HG02798 (cell line): Measurements from ENCODE around the gene ARHGAP26.

ENCODE experiments used
- ATAC-seq: cut with Tn5 transposase; IDR thresholded peaks from one replicate; pipeline ENCODE4 v1.9.1; 2021; ENCODE audit warnings: mild to moderate bottlenecking; ENCODE audit not compliant: unreplicated experiment, poor library complexity

Gene ARHGAP26

GRCh38 chr5:143217804-143218160, 447.6 kb downstream of the ARHGAP26 start:
- ATAC-seq, result peak; percentile 24

GRCh38 chr5:143218517-143219170, 448.5 kb downstream of the ARHGAP26 start:
- no peak for ATAC-seq

DNA sequence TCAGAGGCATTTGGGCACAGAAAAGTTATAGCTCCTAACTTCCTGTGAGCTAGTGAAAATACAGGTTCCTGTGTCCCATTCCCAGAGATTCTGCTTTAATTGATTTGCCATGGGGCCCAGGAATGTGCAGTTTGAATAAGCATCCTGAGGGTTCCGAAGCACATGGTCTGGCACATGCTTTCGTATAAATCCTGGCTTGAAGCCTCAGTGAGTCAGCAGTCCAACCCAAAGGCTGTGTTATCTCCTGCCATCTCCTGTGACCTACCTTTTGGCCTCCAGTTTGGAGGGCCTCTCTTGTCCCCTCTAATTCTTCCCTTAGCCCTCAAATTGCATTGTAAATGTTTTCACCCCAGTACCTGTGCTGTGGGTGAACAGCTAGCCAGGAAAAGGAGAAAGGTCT, 449.5 kb downstream of the ARHGAP26 start:
- ATAC-seq, result no peak

DNA sequence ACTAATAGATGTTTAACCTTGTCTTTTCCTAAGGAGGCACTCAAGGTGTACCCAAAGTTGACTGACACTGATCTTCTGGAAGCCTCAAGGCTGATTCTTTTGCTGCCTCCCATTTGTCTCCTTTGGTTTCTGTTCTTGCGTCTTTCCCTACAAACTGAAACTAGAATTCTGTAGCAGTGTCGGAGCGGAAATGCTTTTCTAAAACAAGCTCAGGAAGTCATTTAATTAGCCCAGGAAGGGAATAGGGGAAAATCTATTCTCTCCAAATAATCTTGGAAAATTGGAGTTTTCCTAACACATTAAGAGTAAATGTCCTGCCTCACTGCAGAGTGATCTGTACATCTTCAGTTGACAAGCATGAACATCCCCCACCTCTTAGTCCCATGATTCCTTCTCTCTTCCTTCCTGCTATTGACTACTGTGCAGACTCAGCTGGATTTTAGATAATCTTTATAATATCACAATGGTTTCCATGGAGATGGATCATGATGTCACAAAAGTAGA, 450.6 kb downstream of the ARHGAP26 start:
- ATAC-seq, result no peak

GRCh38 chr5:143222287-143223231, 452.4 kb downstream of the ARHGAP26 start:
- peak; percentile 73 for ATAC-seq

DNA sequence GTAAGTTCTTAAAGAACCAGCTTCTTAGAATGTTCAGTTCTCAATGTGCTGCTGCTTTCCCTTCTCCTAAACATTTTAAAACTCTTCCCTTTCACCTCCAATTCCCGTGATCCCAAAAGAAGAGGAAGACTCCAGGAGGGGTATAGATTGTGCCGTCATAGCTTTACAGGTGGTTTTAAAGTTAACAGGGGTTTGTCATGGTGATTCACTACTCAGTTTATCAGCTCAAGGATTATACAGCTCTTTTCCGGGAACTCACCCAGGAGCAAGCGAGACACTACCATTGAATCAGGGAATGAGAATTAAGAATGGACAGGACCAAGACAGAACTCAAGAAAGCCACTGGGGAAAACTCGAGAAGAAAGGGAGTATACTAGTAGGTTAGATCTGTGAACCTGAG, 454.5 kb downstream of the ARHGAP26 start:
- no peak for ATAC-seq

- no peak for ATAC-seq
Observed at GRCh38 chr5:143225511-143225910, 455.3 kb downstream of the ARHGAP26 start.

DNA sequence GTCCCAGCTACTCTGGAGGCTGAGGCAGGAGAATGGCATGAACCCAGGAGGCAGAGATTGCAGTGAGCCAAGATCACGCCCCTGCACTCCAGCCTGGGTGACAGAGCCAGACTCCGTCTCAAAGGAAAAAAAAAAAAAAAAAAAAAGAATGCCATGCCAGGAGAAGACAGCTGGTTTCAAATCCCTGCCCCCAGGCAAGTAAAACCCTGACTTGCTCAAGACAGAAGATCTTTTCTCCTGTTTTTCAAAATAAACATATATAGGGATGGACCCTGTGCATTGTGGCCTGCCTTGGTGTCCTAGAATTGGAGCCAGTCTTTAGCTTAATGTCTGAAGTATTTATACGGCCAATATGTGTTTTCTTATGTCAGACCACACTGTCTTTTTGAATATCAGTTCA, 456.2 kb downstream of the ARHGAP26 start:
- no peak for ATAC-seq

GRCh38 chr5:143226872-143227271, 456.7 kb downstream of the ARHGAP26 start:
- no peak for ATAC-seq

- no peak for ATAC-seq
Observed at GRCh38 chr5:143227301-143227700, 457.1 kb downstream of the ARHGAP26 start.

DNA sequence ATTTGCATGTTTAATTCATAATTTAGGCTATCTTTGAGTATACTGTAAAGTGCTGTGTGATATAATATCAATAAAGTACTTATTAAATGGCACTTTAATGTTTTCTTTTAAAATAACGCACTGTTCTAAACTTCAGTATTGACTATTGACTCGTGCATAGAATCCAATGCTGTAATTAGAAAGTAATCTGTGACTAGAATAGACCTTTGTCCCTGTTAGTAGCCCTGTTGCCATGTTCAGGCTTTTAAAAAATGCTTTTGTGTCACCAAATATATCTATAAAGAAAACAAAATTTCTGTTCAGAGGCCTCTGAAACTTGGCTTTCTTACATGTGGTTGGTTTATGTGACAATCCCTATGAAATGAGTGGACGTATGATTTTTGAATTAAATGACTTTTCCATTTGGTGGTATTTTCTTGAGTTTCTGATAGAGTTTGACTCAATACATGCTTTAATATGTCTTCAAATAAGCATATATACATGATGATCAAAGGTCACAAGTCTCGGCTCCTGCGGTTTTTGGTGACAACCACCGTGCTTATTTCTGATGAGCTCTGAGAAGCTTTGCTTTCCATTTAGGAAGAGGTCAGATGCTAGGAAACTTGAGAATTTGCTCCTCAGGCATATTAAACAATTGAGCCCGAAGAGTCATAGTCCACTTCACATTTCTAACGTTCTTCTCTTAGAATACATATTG, 458.6 kb downstream of the ARHGAP26 start:
- ATAC-seq, result no peak

- peak; percentile 47 for ATAC-seq
Observed at GRCh38 chr5:143229426-143229895, 459.3 kb downstream of the ARHGAP26 start.

- peak; percentile 86 for ATAC-seq
Observed at GRCh38 chr5:143229896-143230675, 459.9 kb downstream of the ARHGAP26 start.

DNA sequence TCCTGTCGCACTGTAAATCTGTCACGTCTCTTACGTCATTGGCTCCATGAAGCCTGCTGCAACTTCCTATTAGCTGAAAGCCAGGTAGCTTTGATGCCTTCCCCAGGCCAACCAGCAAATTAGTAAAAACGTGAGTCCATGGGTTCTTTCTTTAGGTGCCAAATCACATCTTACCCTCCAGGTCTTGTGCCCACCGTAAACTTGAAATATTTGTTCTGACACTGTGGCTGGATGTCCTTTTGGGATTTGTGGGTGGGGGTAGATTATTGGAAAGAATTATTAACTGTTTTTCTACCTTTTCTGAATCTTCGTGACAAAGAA, 460.5 kb downstream of the ARHGAP26 start:
- ATAC-seq, result no peak

DNA sequence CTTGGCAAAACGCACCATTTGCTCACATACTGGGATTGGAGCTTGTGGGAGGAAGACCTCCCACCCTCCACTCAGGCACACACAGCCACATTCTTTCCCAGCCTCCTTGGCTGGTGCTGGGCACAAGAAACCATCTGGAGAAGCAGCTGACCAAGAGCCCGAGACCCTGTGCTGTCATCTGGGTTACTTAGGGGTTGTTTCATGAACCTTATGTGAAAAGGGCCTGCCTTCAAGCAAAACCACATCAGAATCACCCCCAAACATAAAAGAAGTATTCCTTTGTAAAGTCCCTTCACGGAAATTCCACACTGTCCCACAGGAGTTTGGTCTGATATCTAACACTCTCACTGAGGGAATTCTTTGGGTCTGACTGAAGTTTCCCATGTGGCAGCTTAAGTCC, 461.2 kb downstream of the ARHGAP26 start:
- ATAC-seq, result no peak

DNA sequence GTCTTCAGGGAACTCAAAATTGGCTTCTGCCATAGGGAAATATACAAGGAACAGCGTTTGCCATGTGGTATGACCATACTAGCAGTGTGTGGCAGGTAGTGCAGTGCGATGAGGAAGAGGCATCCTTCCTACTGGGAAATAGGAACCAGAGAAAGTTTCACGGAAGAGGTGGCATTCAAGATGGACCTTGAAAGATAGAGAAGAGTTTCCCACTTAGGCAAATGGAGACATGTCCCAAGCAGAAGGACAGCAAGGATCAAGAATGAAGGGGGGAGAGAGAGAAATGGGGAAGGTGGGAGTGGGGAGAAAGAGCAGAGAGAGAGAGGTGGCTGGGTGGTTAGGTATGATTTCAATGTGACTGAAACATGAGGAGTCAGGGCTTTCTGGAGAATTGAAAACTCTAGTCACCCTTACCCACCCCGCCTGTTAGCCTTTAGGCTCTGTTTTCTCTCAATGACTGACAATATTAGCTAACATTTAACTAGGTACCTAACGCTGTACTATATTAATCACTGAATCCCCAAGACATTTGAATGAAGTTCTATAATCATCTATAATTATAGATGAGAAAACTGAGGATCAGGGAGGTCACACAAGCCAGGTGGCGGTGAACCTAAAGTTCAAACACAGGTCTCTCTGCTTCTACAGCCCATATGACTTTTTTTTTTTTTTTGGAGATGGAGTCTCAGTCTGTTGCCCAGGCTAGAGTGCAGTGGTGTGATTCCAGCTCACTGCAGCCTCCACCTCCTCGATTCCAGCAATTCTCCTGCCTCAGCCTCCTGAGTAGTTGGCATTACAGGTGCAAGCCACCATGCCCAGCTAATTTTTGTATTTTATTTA, 462.0 kb downstream of the ARHGAP26 start:
- no peak for ATAC-seq

DNA sequence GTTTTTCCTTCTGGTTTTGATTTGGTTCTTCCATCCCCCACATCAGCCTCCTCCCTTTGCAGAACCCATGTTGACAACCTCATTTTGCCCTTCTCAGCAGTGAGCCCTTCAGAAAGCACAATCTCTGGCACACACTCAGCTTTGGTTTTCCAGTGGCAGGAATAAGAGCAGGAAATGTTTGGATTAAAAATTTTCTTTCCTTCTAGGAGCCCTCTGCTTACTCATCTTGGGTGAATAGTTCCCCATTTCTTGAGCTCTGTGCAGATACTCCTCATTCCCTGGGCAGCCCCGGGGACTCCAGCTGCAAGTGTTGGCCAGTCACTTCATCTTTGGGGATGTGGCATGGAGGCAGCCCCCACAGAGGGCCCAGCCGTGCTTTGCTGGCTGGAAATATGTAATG, 462.9 kb downstream of the ARHGAP26 start:
- ATAC-seq, result no peak

DNA sequence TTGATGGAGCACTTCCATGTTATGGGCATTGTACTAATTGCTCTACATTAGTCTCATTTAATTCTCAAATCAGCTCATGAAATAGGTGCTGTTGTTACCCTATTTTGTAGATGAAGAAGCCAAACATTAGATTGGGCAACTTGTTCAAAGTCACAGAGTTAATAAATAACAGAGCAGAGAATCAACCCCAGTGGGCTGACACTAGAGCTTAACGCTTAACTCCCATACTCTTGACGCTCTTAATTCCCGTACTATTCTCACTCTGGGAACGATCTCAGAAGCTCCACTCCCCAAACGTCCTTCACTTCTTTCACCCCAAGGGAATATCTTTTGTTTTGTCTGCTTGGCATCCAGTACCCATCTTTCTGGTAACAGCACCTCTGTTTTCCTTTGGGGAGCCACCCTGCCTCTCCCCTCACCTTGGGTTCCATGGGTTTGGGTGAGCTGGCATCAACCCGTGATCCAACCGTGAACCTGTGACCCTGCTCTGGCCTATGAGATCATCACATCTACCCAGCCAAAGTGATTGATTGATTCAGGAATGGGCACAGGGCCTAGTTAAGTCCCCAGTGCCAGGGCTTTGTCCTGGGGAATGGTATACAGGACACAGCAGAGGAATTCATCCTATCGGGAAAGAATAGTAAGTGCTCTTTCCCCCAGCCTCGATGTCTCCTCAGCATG, 464.1 kb downstream of the ARHGAP26 start:
- no peak for ATAC-seq

DNA sequence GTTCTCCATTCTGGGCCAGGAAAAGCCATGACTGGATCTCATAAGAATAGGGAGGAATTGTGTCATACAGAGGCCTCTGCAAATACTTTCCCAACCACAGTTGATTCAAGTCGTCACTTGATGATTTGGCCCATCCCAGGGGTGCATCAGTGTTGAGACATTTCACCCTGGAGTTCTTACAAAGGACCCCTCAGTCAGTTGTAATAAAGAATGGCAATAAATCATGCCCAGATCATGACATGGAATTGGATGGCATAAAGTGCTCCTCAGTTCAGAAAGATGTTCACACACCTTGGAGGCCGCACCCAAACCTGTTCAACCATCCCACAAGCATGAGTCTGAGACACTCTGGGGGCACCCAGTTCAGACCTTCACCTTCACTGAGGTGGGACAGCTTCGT, 465.2 kb downstream of the ARHGAP26 start:
- no peak for ATAC-seq
